ENCODE results near the gene RPL19.
"Not testable (repeated sequence)": the region's sequence is repeated elsewhere in the genome, so short reads cannot be mapped to it uniquely, and the experiment has no call there.

The RPL19 gene

GRCh38 chr17:39240631-39241030 is 40.5 kb downstream of the RPL19 start:
- no peak for TF ChIP-seq CTCF (IDR thresholded peaks at IDR 0.05; ENCODE audit: low read depth, low read length, missing control alignments)
- no peak overlapping the region for H3K4me3 ChIP-seq (replicated peaks; ENCODE audit: low read depth, low read length)
- DNase-seq (ENCODE audit: extremely low read depth, low read depth), result no peak

- TF ChIP-seq CTCF (IDR thresholded peaks at IDR 0.05; ENCODE audit: low read depth, low read length, missing control alignments), result no peak
- no peak overlapping the region for H3K4me3 ChIP-seq (replicated peaks; ENCODE audit: low read depth, low read length)
- DNase-seq (ENCODE audit: extremely low read depth, low read depth), result no peak
Observed at GRCh38 chr17:39243155-39243554, 43.1 kb downstream of the RPL19 start.

- H3K4me3 ChIP-seq (replicated peaks; ENCODE audit: low read depth, low read length), result no peak overlapping the region
- DNase-seq (ENCODE audit: extremely low read depth, low read depth), result no peak
- no peak for TF ChIP-seq CTCF (IDR thresholded peaks at IDR 0.05; ENCODE audit: low read depth, low read length, missing control alignments)
Observed at GRCh38 chr17:39244016-39244599, 44.0 kb downstream of the RPL19 start.

- peak; percentile 98 for TF ChIP-seq CTCF (IDR thresholded peaks at IDR 0.05; ENCODE audit: low read depth, low read length, missing control alignments)
- DNase-seq (ENCODE audit: extremely low read depth, low read depth), result peak; percentile 51
- H3K4me3 ChIP-seq (replicated peaks; ENCODE audit: low read depth, low read length), result no peak overlapping the region
Observed at GRCh38 chr17:39244600-39245570, 44.8 kb downstream of the RPL19 start.

GRCh38 chr17:39246274-39246673 is 46.2 kb downstream of the RPL19 start:
- no peak overlapping the region for H3K4me3 ChIP-seq (replicated peaks; ENCODE audit: low read depth, low read length)
- no peak for DNase-seq (ENCODE audit: extremely low read depth, low read depth)
- TF ChIP-seq CTCF (IDR thresholded peaks at IDR 0.05; ENCODE audit: low read depth, low read length, missing control alignments), result peak; percentile 7

- not testable (repeated sequence) for DNase-seq (ENCODE audit: extremely low read depth, low read depth); H3K4me3 ChIP-seq (replicated peaks; ENCODE audit: low read depth, low read length)
Observed at GRCh38 chr17:39250076-39250475, 50.0 kb downstream of the RPL19 start.

- TF ChIP-seq CTCF (IDR thresholded peaks at IDR 0.05; ENCODE audit: low read depth, low read length, missing control alignments), result no peak
- no peak overlapping the region for H3K4me3 ChIP-seq (replicated peaks; ENCODE audit: low read depth, low read length)
- no peak for DNase-seq (ENCODE audit: extremely low read depth, low read depth)
Observed at GRCh38 chr17:39251997-39252396, 51.9 kb downstream of the RPL19 start.
